Dendritic cell treated with granulocyte-macrophage colony-stimulating factor and Interleukin-4, amounts not matched to agents 40 ng/mL and 50 ng/mL, for 4 days (primary cell): ENCODE results near the gene TCERG1L.

Source experiments
- H3K27ac Mint-ChIP-seq: one replicate; pipeline ENCODE4 v1.8.0; 2022; ENCODE audit warnings: mild to moderate bottlenecking, mixed read lengths
- H3K27me3 Mint-ChIP-seq: one replicate; pipeline ENCODE4 v1.8.0; 2022; ENCODE audit warnings: mild to moderate bottlenecking, mixed read lengths
- H3K36me3 Mint-ChIP-seq: one replicate; pipeline ENCODE4 v1.8.0; 2022; ENCODE audit warnings: low read depth, mixed read lengths
- H3K4me1 Mint-ChIP-seq: one replicate; pipeline ENCODE4 v1.8.0; 2022; ENCODE audit warnings: low read depth, mixed read lengths
- H3K4me3 Mint-ChIP-seq: one replicate; pipeline ENCODE4 v1.8.0; 2022; ENCODE audit warnings: mild to moderate bottlenecking, moderate library complexity, mixed read lengths
- H3K9me3 Mint-ChIP-seq: one replicate; pipeline ENCODE4 v1.8.0; 2022; ENCODE audit warnings: mixed read lengths
- intact Hi-C: fragments of 100-400 bp; cut with micrococcal nuclease; formaldehyde crosslinking; loops from one replicate; pipeline ENCODE4 v1.15.0; 2022

The TCERG1L gene

GRCh38 chr10:131215776-131216175 is 95.7 kb downstream of the TCERG1L start:
- H3K27me3 Mint-ChIP-seq, result no peaks in the 10 kb centered on the region
- H3K9me3 Mint-ChIP-seq, result no peaks in the 10 kb centered on the region
- no peak overlapping the region for H3K4me3 Mint-ChIP-seq
- H3K4me1 Mint-ChIP-seq, result no peaks in the 10 kb centered on the region
- no peaks in the 10 kb centered on the region for H3K36me3 Mint-ChIP-seq
- H3K27ac Mint-ChIP-seq, result no peak overlapping the region
- intact Hi-C loops, result no loop called here

GRCh38 chr10:131214521-131215244 is 96.8 kb downstream of the TCERG1L start:
- Mint-ChIP-seq H3K9me3 (no peaks in the 10 kb centered on the region), H3K4me1 (no peaks in the 10 kb centered on the region), H3K27me3 (no peaks in the 10 kb centered on the region), H3K27ac (no peak overlapping the region), H3K36me3 (no peaks in the 10 kb centered on the region), H3K4me3 (no peak overlapping the region)
- intact Hi-C loops, result no loop called here

GRCh38 chr10:131213741-131214505 is 97.6 kb downstream of the TCERG1L start:
- H3K4me3 Mint-ChIP-seq, result no peak overlapping the region
- H3K27ac Mint-ChIP-seq, result no peak overlapping the region
- H3K9me3 Mint-ChIP-seq, result no peaks in the 10 kb centered on the region

GRCh38 chr10:131212763-131213325 is 98.7 kb downstream of the TCERG1L start:
- no peaks in the 10 kb centered on the region for H3K9me3 Mint-ChIP-seq
- H3K27ac Mint-ChIP-seq, result no peak overlapping the region
- H3K4me1 Mint-ChIP-seq, result no peaks in the 10 kb centered on the region
- H3K4me3 Mint-ChIP-seq, result no peak overlapping the region
- H3K27me3 Mint-ChIP-seq, result no peaks in the 10 kb centered on the region
- intact Hi-C loops, result no loop called here
- no peaks in the 10 kb centered on the region for H3K36me3 Mint-ChIP-seq

More at GRCh38 chr10:131213741-131214505, 97.6 kb downstream of the TCERG1L start:
- H3K27me3 Mint-ChIP-seq, result no peaks in the 10 kb centered on the region
- H3K4me1 Mint-ChIP-seq, result no peaks in the 10 kb centered on the region
- intact Hi-C loops, result no loop called here
- no peaks in the 10 kb centered on the region for H3K36me3 Mint-ChIP-seq

- Mint-ChIP-seq H3K4me1 (no peaks in the 10 kb centered on the region), H3K27me3 (no peaks in the 10 kb centered on the region), H3K36me3 (no peaks in the 10 kb centered on the region), H3K27ac (no peak overlapping the region), H3K4me3 (no peak overlapping the region), H3K9me3 (no peaks in the 10 kb centered on the region)
- intact Hi-C loops, result no loop called here
These were observed 99.4 kb downstream of the TCERG1L start for GRCh38 chr10:131211965-131212619.

- H3K4me3 Mint-ChIP-seq, result no peak overlapping the region
These were observed 100.0 kb downstream of the TCERG1L start for GRCh38 chr10:131211559-131211958.

GRCh38 chr10:131211146-131211545 is 100.4 kb downstream of the TCERG1L start:
- Mint-ChIP-seq H3K4me3 (no peak overlapping the region), H3K36me3 (no peaks in the 10 kb centered on the region), H3K9me3 (no peaks in the 10 kb centered on the region), H3K27ac (no peak overlapping the region), H3K27me3 (no peaks in the 10 kb centered on the region), H3K4me1 (no peaks in the 10 kb centered on the region)
- intact Hi-C loops, result no loop called here

More at GRCh38 chr10:131211559-131211958, 100.0 kb downstream of the TCERG1L start:
- H3K27ac Mint-ChIP-seq, result no peak overlapping the region
- no peaks in the 10 kb centered on the region for H3K9me3 Mint-ChIP-seq
- intact Hi-C loops, result no loop called here
- no peaks in the 10 kb centered on the region for H3K27me3 Mint-ChIP-seq
- no peaks in the 10 kb centered on the region for H3K36me3 Mint-ChIP-seq
- H3K4me1 Mint-ChIP-seq, result no peaks in the 10 kb centered on the region

DNA sequence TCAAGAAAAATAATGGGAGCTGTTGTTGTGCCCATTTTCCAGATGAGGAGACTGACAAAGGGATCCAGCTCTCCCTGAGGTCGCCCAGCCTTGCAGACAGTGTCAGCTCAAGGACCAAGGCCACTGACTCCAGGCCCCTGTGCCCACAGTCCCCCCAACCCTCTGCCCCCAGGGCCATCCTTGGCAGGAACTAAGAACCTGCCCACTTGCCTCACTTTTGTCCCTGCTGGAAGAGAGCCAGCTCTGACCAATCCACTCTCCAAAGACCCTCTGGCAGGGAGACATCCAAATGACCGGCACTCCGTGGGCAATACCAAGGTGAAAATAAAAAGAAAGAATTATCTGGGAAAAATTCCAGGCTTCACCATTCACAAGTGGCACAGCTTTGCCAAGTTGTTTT is 101.3 kb downstream of the TCERG1L start:
- H3K27ac Mint-ChIP-seq, result no peak overlapping the region
- H3K27me3 Mint-ChIP-seq, result no peaks in the 10 kb centered on the region
- no peaks in the 10 kb centered on the region for H3K36me3 Mint-ChIP-seq
- H3K4me1 Mint-ChIP-seq, result no peaks in the 10 kb centered on the region
- H3K4me3 Mint-ChIP-seq, result no peak overlapping the region
- H3K9me3 Mint-ChIP-seq, result no peaks in the 10 kb centered on the region
- intact Hi-C loops, result no loop called here

GRCh38 chr10:131207584-131208532 is 103.7 kb downstream of the TCERG1L start:
- Mint-ChIP-seq H3K4me1 (no peaks in the 10 kb centered on the region), H3K36me3 (no peaks in the 10 kb centered on the region), H3K27ac (no peak overlapping the region), H3K9me3 (no peaks in the 10 kb centered on the region), H3K27me3 (no peaks in the 10 kb centered on the region), H3K4me3 (no peak overlapping the region)
- intact Hi-C loops, result no loop called here

GRCh38 chr10:131207176-131207575 is 104.3 kb downstream of the TCERG1L start:
- Mint-ChIP-seq H3K9me3 (no peaks in the 10 kb centered on the region), H3K4me3 (no peak overlapping the region), H3K4me1 (no peaks in the 10 kb centered on the region), H3K27ac (no peak overlapping the region), H3K36me3 (no peaks in the 10 kb centered on the region), H3K27me3 (no peaks in the 10 kb centered on the region)
- intact Hi-C loops, result no loop called here

DNA sequence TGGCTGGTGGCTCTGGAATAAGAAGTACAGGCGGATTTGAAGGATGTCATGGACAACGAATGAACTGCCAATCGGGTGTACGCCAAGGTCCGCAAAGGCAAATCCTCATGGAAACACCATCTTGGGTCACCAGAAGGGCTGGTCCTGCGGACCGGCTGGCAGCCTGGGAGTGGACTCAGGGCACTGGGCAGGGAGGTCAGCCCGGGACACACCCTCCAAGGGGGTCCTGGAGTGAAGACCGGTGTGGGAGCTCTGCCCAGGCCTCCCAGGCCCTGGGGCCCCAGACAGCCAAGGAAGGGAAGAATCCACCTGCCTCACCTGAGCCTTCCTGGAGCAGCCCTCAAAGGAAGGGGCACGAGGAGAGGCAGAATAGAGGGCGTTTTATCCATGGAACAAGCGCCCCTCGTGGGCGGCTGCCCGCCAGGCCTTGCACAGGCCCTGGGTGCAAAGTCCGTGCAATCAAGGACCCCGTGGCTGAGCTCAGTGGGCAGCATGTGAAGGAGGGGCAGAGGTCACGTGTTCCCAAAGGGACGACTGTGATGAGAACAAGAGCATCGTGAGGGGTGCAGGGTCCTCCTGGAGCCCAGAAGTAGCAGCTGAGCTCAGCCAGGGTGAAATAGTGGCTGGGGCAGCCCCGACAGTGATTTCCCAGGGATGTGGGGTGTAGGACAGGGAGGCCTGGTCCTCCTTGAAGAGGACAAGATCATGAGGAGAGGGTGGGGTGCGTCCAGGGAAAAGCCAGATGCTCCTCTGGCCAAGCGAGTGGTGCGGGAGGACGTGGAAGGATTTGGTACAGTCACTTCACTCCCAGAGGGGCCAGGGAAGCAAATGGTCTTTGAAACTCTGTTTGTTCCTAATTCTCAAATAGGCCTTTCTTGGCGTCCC is 105.2 kb downstream of the TCERG1L start:
- Mint-ChIP-seq H3K9me3 (no peaks in the 10 kb centered on the region), H3K4me1 (no peaks in the 10 kb centered on the region), H3K27ac (no peak overlapping the region), H3K27me3 (no peaks in the 10 kb centered on the region), H3K4me3 (no peak overlapping the region), H3K36me3 (no peaks in the 10 kb centered on the region)
- intact Hi-C loops, result no loop called here

DNA sequence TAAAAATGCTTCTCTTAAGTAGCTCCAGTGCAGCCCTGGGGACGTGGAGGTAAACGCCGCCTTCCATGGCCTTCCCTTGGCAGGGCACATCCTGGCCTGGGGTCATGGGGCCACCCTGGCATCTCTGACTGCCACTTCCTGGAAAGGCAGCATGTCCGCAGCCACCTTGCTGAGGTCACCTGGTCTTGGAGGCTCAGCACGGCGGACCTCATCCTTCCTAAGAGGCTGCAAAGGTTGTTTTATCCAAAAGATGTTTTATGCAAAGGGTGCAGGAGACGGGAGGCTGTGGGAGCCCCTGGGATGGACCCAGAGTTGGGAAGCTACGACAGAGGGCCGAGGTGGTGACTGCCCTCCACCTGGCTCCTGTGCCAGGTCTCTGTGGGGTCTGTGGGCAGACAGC is 106.0 kb downstream of the TCERG1L start:
- no peaks in the 10 kb centered on the region for H3K9me3 Mint-ChIP-seq
- H3K27me3 Mint-ChIP-seq, result no peaks in the 10 kb centered on the region
- no peak overlapping the region for H3K27ac Mint-ChIP-seq
- no peaks in the 10 kb centered on the region for H3K4me1 Mint-ChIP-seq
- H3K4me3 Mint-ChIP-seq, result no peak overlapping the region
- H3K36me3 Mint-ChIP-seq, result no peaks in the 10 kb centered on the region
- intact Hi-C loops, result no loop called here
